Measurements from ENCODE around the gene FAM204A.

- TF ChIP-seq CTCF (IDR thresholded peaks at IDR 0.05) (no peak), POLR2AphosphoS5 (IDR thresholded peaks at IDR 0.05) (no peak), POLR2A (IDR thresholded peaks at IDR 0.05; ENCODE audit: low read depth) (no peak)
Measured at GRCh38 chr10:118305730-118306129, 36.4 kb downstream of the FAM204A start.
